Suprapubic skin (tissue), 3 donors: ENCODE data around the gene SOX5.

Experiments used
- CTCF ChIP-seq, 2 donors: fragments of 200-600 bp in 1 of 2; fragments of 450-650 bp in 1 of 2; sonication (generic) in 1 of 2; IDR thresholded peaks; one replicate each; pipeline ENCODE4 v1.5.1; 2016 to 2019; ENCODE audit warnings: antibody characterized with exemption in 2 of 2, mild to moderate bottlenecking in 1 of 2, moderate library complexity in 1 of 2
- POLR2AphosphoS5 ChIP-seq, 3 donors: sonication (generic); formaldehyde crosslinking; IDR thresholded peaks; one replicate each; pipeline ENCODE4 v1.6.1; 2017; ENCODE audit warnings: antibody characterized with exemption in 3 of 3

GRCh38 chr12:23959826-23960225 is 10.4 kb upstream of the SOX5 start:
- no peak for TF ChIP-seq CTCF (IDR thresholded peaks at IDR 0.05)
- no peak for TF ChIP-seq POLR2AphosphoS5 (IDR thresholded peaks at IDR 0.05)
